H9 (cell line): Measurements from ENCODE around the gene SLC6A19. TPM values are rescaled to one million over a fixed set of nuclear protein-coding genes. Genes with fewer than 3 reads are reported as not detected.

Source experiments
- DNase-seq: peaks from one replicate; pipeline ENCODE4 v3.0.0-alpha.2; 2017
- H2AFZ ChIP-seq: one replicate; pipeline ENCODE4 v1.6.1; 2013; ENCODE audit warnings: mild to moderate bottlenecking, low read length, control low read depth, moderate library complexity
- H2AK5ac ChIP-seq: 2 replicates; pipeline ENCODE4 v1.6.1; 2013; ENCODE audit warnings: low read length, control low read depth, mixed read lengths; ENCODE audit not compliant: insufficient read length
- H2BK120ac ChIP-seq: one replicate; pipeline ENCODE4 v1.6.1; 2013; ENCODE audit warnings: low read depth, mild to moderate bottlenecking, low read length, control low read depth, inconsistent platforms; ENCODE audit not compliant: poor library complexity, severe bottlenecking
- H2BK12ac ChIP-seq: 2 replicates; pipeline ENCODE4 v1.6.1; 2013; ENCODE audit warnings: low read length, control low read depth, mixed read lengths, low read depth; ENCODE audit not compliant: insufficient read length
- H2BK15ac ChIP-seq: 2 replicates; pipeline ENCODE4 v1.6.1; 2013; ENCODE audit warnings: low read depth, low read length, control low read depth
- H2BK20ac ChIP-seq: one replicate; pipeline ENCODE4 v1.6.1; 2013; ENCODE audit warnings: low read depth, mild to moderate bottlenecking, low read length, control low read depth, inconsistent platforms; ENCODE audit not compliant: poor library complexity, severe bottlenecking
- H2BK5ac ChIP-seq: 2 replicates; pipeline ENCODE4 v1.6.1; 2013; ENCODE audit warnings: low read length, control low read depth, mixed read lengths; ENCODE audit not compliant: insufficient read length
- H3K14ac ChIP-seq: 2 replicates; pipeline ENCODE4 v1.6.1; 2013; ENCODE audit warnings: low read length, control low read depth; ENCODE audit not compliant: insufficient read depth
- H3K18ac ChIP-seq: 2 replicates; pipeline ENCODE4 v1.6.1; 2013; ENCODE audit warnings: low read depth, mild to moderate bottlenecking, mixed read lengths, low read length, control low read depth; ENCODE audit not compliant: insufficient read length
- H3K23ac ChIP-seq: 2 replicates; pipeline ENCODE4 v1.6.1; 2013; ENCODE audit warnings: low read length, control low read depth, mixed read lengths, low read depth; ENCODE audit not compliant: insufficient read length
- H3K23me2 ChIP-seq: 2 replicates; pipeline ENCODE4 v1.6.1; 2013; ENCODE audit warnings: low read depth, mild to moderate bottlenecking, mixed read lengths, low read length, control low read depth; ENCODE audit not compliant: insufficient read length, poor library complexity, severe bottlenecking
- H3K27ac ChIP-seq: 2 replicates; pipeline ENCODE4 v1.5.1; 2013; ENCODE audit warnings: low read length, control low read depth, mixed read lengths, low read depth; ENCODE audit not compliant: insufficient read length
- H3K27me3 ChIP-seq: 2 replicates; pipeline ENCODE4 v1.6.1; 2013; ENCODE audit warnings: low read length, control low read depth, inconsistent platforms; ENCODE audit not compliant: insufficient read depth
- H3K4ac ChIP-seq: 2 replicates; pipeline ENCODE4 v1.6.1; 2013; ENCODE audit warnings: low read depth, mild to moderate bottlenecking, control low read depth, inconsistent platforms, low read length, moderate library complexity
- H3K4me1 ChIP-seq: 2 replicates; pipeline ENCODE4 v1.6.1; 2013; ENCODE audit warnings: low read length, control low read depth, inconsistent platforms; ENCODE audit not compliant: insufficient read depth
- H3K4me2 ChIP-seq: 2 replicates; pipeline ENCODE4 v1.6.1; 2013; ENCODE audit warnings: low read length, control low read depth, mixed read lengths; ENCODE audit not compliant: insufficient read length, insufficient read depth
- H3K56ac ChIP-seq: 2 replicates; pipeline ENCODE4 v1.6.1; 2013; ENCODE audit warnings: low read depth, mild to moderate bottlenecking, mixed read lengths, low read length, control low read depth; ENCODE audit not compliant: insufficient read length
- H3K79me1 ChIP-seq: 2 replicates; pipeline ENCODE4 v1.6.1; 2013; ENCODE audit warnings: low read depth, mild to moderate bottlenecking, moderate library complexity, low read length, control low read depth, inconsistent platforms; ENCODE audit not compliant: insufficient read depth, poor library complexity, severe bottlenecking
- H3K79me2 ChIP-seq: 2 replicates; pipeline ENCODE4 v1.6.1; 2013; ENCODE audit warnings: low read length, control low read depth, inconsistent platforms; ENCODE audit not compliant: insufficient read depth
- H3K9ac ChIP-seq: 2 replicates; pipeline ENCODE4 v1.6.1; 2013; ENCODE audit warnings: low read length, control low read depth, mixed read lengths; ENCODE audit not compliant: insufficient read length; ENCODE audit errors: extremely low read depth
- H3K9me3 ChIP-seq: one replicate; pipeline ENCODE4 v1.6.1; 2013; ENCODE audit warnings: low read depth, low read length, inconsistent platforms; ENCODE audit not compliant: control insufficient read depth
- H3T11ph ChIP-seq: one replicate; pipeline ENCODE4 v1.6.1; 2013; ENCODE audit warnings: mild to moderate bottlenecking, low read length, control low read depth, inconsistent platforms
- H4K20me1 ChIP-seq: one replicate; pipeline ENCODE4 v1.6.1; 2013; ENCODE audit not compliant: control insufficient read depth, insufficient read length, insufficient read depth
- H4K5ac ChIP-seq: 2 replicates; pipeline ENCODE4 v1.6.1; 2013; ENCODE audit warnings: low read depth, mild to moderate bottlenecking, mixed read lengths, low read length, control low read depth; ENCODE audit not compliant: insufficient read length
- H4K8ac ChIP-seq: replicated peaks from 2 replicates; pipeline ENCODE4 v1.6.1; 2013; ENCODE audit warnings: low read length, control low read depth, mixed read lengths, low read depth; ENCODE audit not compliant: insufficient read length
- H4K91ac ChIP-seq: 2 replicates; pipeline ENCODE4 v1.6.1; 2013; ENCODE audit warnings: low read depth, mild to moderate bottlenecking, moderate library complexity, mixed read lengths, low read length, control low read depth; ENCODE audit not compliant: insufficient read length
- H3K27ac Mint-ChIP-seq, 3 experiments: 2 replicates in 2 of 3; 3 replicates in 1 of 3; pipeline ENCODE4 v1.8.0; 2020 to 2021; ENCODE audit warnings: mixed read lengths in 3 of 3, mild to moderate bottlenecking in 1 of 3, moderate library complexity in 1 of 3
- H3K27me3 Mint-ChIP-seq: 2 replicates; pipeline ENCODE4 v1.8.0; 2021; ENCODE audit warnings: low read depth, mild to moderate bottlenecking, moderate library complexity, mixed read lengths
- H3K36me3 Mint-ChIP-seq, 3 experiments: 2 replicates in 2 of 3; 3 replicates in 1 of 3; pipeline ENCODE4 v1.8.0; 2020 to 2021; ENCODE audit warnings: low read depth in 3 of 3, mixed read lengths in 3 of 3; ENCODE audit not compliant: insufficient read depth in 1 of 3
- H3K4me1 Mint-ChIP-seq, 2 experiments: 2 replicates each; pipeline ENCODE4 v1.8.0; 2020; ENCODE audit warnings: mixed read lengths in 2 of 2
- H3K4me3 Mint-ChIP-seq, 2 experiments: 2 replicates in 1 of 2; 3 replicates in 1 of 2; pipeline ENCODE4 v1.8.0; 2020 to 2021; ENCODE audit warnings: mild to moderate bottlenecking in 2 of 2, mixed read lengths in 2 of 2, moderate library complexity in 1 of 2
- H3K9me3 Mint-ChIP-seq, 2 experiments: 2 replicates in 1 of 2; 3 replicates in 1 of 2; pipeline ENCODE4 v1.8.0; 2020; ENCODE audit warnings: mild to moderate bottlenecking in 2 of 2, mixed read lengths in 2 of 2, moderate library complexity in 1 of 2
- CTCF ChIP-seq: fragments of 200-600 bp; sonication (generic); conservative IDR thresholded peaks from 3 replicates; pipeline ENCODE4 v1.8.0; 2021; ENCODE audit warnings: antibody characterized with exemption, mild to moderate bottlenecking
- WGBS: extraction: QIAGEN DNeasy Blood & Tissue Kit; methylation state at CpG from one replicate; pipeline ENCODE4 v1.1.7; 2013; ENCODE audit warnings: missing lambda C conversion rate, low lambda C conversion rate, mixed read lengths; ENCODE audit not compliant: insufficient read length; ENCODE audit errors: extremely low coverage; 5-methylcytosine and 5-hydroxymethylcytosine counted together
- total RNA-seq: library from RNA; stranded (reverse); gene quantifications from 2 replicates; pipeline ENCODE4 v1.2.1, GENCODE V29; 2021

The SLC6A19 gene
- total RNA-seq, 1 experiment from 2014 or later = not detected

GRCh38 chr5:1220351-1220750 is 19.0 kb downstream of the SLC6A19 start:
- no peaks in the 10 kb centered on the region for H3K23me2 ChIP-seq
- no peak overlapping the region for H3K4me3 Mint-ChIP-seq
- H2BK15ac ChIP-seq = no peak overlapping the region
- no peaks in the 10 kb centered on the region for H3K4me1 ChIP-seq
- DNase-seq = no peak
- no peaks in the 10 kb centered on the region for H4K20me1 ChIP-seq
- TF ChIP-seq CTCF = no peak
- H3K9me3 ChIP-seq = no peaks in the 10 kb centered on the region
- no peaks in the 10 kb centered on the region for H3K27me3 ChIP-seq
- H4K8ac ChIP-seq = no peak overlapping the region
- H4K91ac ChIP-seq = no peak overlapping the region
- no peaks in the 10 kb centered on the region for H3K79me1 ChIP-seq
- no peak overlapping the region for H3K9ac ChIP-seq
- H3K4me2 ChIP-seq = no peak overlapping the region
- H3K56ac ChIP-seq = no peak overlapping the region
- no peak overlapping the region for H4K5ac ChIP-seq
- no peak overlapping the region for H3K14ac ChIP-seq
- no peak overlapping the region for H2BK20ac ChIP-seq
- no peak overlapping the region for H2BK120ac ChIP-seq
- H3T11ph ChIP-seq = no peak overlapping the region
- no peak overlapping the region for H2AK5ac ChIP-seq
- no peak overlapping the region for H2BK12ac ChIP-seq
- H3K27ac ChIP-seq = no peak overlapping the region
- peaks cover 10% of the 10 kb centered on the region for H3K27me3 Mint-ChIP-seq
- peaks cover 0 to 8% of the 10 kb centered on the region in 2 experiments; a peak in 3 of 5 replicates for H3K9me3 Mint-ChIP-seq
- no peak overlapping the region for H2AFZ ChIP-seq
- H3K4ac ChIP-seq = no peak overlapping the region
- H3K18ac ChIP-seq = no peak overlapping the region
- H2BK5ac ChIP-seq = no peak overlapping the region
- H3K36me3 Mint-ChIP-seq = no peaks in the 10 kb centered on the region; a peak in 1 of 7 replicates
- peaks cover 3 to 6% of the 10 kb centered on the region in 2 experiments; a peak in 2 of 4 replicates for H3K4me1 Mint-ChIP-seq
- H3K27ac Mint-ChIP-seq = no peak overlapping the region
- no peak overlapping the region for H3K23ac ChIP-seq
- no CpG with 5 or more reads among the region's 9 CpGs for WGBS
- H3K79me2 ChIP-seq = no peaks in the 10 kb centered on the region
